Activated CD4-positive, alpha-beta T cell treated with anti-CD3 and anti-CD28 coated beads for 4 hours (primary cell): Measurements from ENCODE around the gene HIF3A.

ENCODE experiments used
- DNase-seq, 2 donors: peaks; one replicate each; pipeline ENCODE4 v3.0.0-alpha.2; 2020

The HIF3A gene

GRCh38 chr19:46385636-46386035, 88.8 kb downstream of the HIF3A start:
- no peak for DNase-seq

GRCh38 chr19:46386151-46386550, 89.3 kb downstream of the HIF3A start:
- no peak for DNase-seq

- DNase-seq, result no peak
Observed at GRCh38 chr19:46386996-46387712, 90.3 kb downstream of the HIF3A start.

- DNase-seq, result no peak
Observed at GRCh38 chr19:46387713-46388130, 90.9 kb downstream of the HIF3A start.

GRCh38 chr19:46388311-46389095, 91.7 kb downstream of the HIF3A start:
- DNase-seq, result no peak

GRCh38 chr19:46390121-46390858, 93.4 kb downstream of the HIF3A start:
- no peak for DNase-seq

- DNase-seq, result no peak
Observed at GRCh38 chr19:46390866-46391265, 94.0 kb downstream of the HIF3A start.

- DNase-seq, result no peak
Observed at GRCh38 chr19:46391296-46392251, 94.7 kb downstream of the HIF3A start.

- no peak for DNase-seq
Observed at GRCh38 chr19:46392252-46392801, 95.5 kb downstream of the HIF3A start.

GRCh38 chr19:46392837-46393236, 96.0 kb downstream of the HIF3A start:
- DNase-seq, result no peak
